ENCODE data around the gene PRRX1.

The PRRX1 gene

DNA sequence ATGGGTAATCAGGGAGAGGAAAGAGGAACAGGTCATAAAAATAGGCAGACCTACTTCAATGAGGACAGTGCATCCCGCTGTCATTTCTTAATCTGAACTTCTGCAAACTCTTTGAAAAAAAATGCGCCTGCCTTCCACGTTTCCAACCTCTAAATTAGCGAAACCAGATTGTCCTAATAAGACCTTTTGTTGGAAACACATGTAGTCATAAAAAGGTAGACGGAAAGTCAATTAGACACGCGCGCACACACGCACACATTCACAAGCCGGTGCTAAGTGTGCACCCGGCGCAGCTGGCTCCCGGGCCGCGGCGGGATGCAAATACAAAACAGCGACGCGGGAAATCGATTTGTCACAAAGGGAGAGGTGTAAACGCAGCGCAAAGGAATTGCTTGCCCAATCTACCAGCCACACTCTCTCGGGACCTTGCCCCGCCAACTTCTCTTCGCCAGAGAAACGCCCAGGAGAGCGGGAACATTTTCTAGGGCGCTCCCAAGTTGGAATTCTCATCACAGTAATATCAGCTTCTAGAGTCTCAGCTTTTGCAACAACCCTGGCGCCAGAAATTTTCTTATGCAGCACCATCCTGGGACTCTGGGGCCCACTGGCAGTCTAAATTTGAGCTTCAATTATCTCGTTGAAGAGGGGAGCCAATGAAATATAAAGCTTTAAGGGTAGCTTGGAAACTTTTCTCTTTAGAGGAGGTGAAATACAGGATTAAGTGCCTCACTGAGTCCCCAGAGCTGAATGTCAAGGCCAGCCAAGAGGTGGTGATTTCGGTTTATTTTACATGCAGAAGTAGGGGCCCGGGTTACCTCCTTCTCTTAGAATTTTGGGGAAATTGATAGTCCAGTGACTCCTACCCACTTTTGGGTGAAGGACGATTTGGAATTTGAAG lies 4.5 kb downstream of the PRRX1 start:
- H3K4me2 ChIP-seq (ENCODE audit: low read length): no peak overlapping the region
- H3K79me2 ChIP-seq (ENCODE audit: control insufficient read depth, insufficient read depth, low read length): no peaks in the 10 kb centered on the region
- no peak overlapping the region for H2AK5ac ChIP-seq (ENCODE audit: low read length)
- H4K5ac ChIP-seq (ENCODE audit: low read length): no peak overlapping the region
- WGBS (ENCODE audit: extremely low coverage, insufficient coverage, low lambda C conversion rate): no CpG with 5 or more reads among the region's 33 CpGs
- H3K18ac ChIP-seq (ENCODE audit: low read length): no peak overlapping the region
- DNase-seq: peak; percentile 37
- no peak overlapping the region for H3K9ac ChIP-seq (ENCODE audit: low read length)
- H3K4ac ChIP-seq (ENCODE audit: low read depth, low read length): no peak overlapping the region
- no peak overlapping the region for H3K27ac ChIP-seq (ENCODE audit: low read depth, low read length)
- H2BK5ac ChIP-seq (ENCODE audit: low read length): no peak overlapping the region
- H3K36me3 ChIP-seq (ENCODE audit: control insufficient read depth, insufficient read depth, low read length): no peaks in the 10 kb centered on the region
- peaks cover 2% of the 10 kb centered on the region for H3K4me1 ChIP-seq (ENCODE audit: control insufficient read depth, low read depth, low read length)
- H3K4me3 ChIP-seq (ENCODE audit: low read length): no peak overlapping the region
- no peak overlapping the region for H3K23ac ChIP-seq (ENCODE audit: low read length)
- no peaks in the 10 kb centered on the region for H3K79me1 ChIP-seq (ENCODE audit: low read length)
- H2BK15ac ChIP-seq (replicated peaks; ENCODE audit: low read depth): no peak overlapping the region
- no peak overlapping the region for H2BK120ac ChIP-seq (ENCODE audit: low read depth, low read length)
- H3K27me3 ChIP-seq (ENCODE audit: insufficient read depth, low read length, poor library complexity): peaks cover 68% of the 10 kb centered on the region
- H4K8ac ChIP-seq (ENCODE audit: low read depth, low read length): no peak overlapping the region
- no peak overlapping the region for H3K56ac ChIP-seq (ENCODE audit: low read length)

DNA sequence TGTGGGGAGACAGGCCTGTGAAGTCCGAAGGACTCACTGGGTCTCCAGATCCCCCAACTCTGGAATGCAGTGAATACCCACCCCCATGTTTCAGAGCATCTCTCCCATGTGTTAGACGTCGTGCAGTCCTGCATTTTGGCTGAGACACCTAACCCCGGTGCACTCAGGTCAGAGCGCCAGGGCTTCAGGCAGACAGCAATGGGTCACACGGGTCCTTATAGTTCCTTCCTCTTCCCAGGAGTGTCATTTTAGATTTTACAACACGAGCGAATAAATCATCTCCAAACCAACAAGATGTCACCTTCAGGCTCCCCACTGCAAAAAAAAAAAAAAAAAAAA lies 5.1 kb downstream of the PRRX1 start:
- no peak overlapping the region for H3K4ac ChIP-seq (ENCODE audit: low read depth, low read length)
- WGBS (ENCODE audit: extremely low coverage, insufficient coverage, low lambda C conversion rate): no CpG with 5 or more reads among the region's 8 CpGs
- no peak overlapping the region for H2AK5ac ChIP-seq (ENCODE audit: low read length)
- no peaks in the 10 kb centered on the region for H3K36me3 ChIP-seq (ENCODE audit: control insufficient read depth, insufficient read depth, low read length)
- no peaks in the 10 kb centered on the region for H3K79me1 ChIP-seq (ENCODE audit: low read length)
- H3K4me1 ChIP-seq (ENCODE audit: control insufficient read depth, low read depth, low read length): peaks cover 2% of the 10 kb centered on the region
- no peak overlapping the region for H3K18ac ChIP-seq (ENCODE audit: low read length)
- H4K8ac ChIP-seq (ENCODE audit: low read depth, low read length): no peak overlapping the region
- no peak overlapping the region for H3K56ac ChIP-seq (ENCODE audit: low read length)
- DNase-seq: peak; percentile 8
- H3K27me3 ChIP-seq (ENCODE audit: insufficient read depth, low read length, poor library complexity): peaks cover 64% of the 10 kb centered on the region
- no peaks in the 10 kb centered on the region for H3K79me2 ChIP-seq (ENCODE audit: control insufficient read depth, insufficient read depth, low read length)
- H4K5ac ChIP-seq (ENCODE audit: low read length): no peak overlapping the region
- no peak overlapping the region for H3K23ac ChIP-seq (ENCODE audit: low read length)
- no peak overlapping the region for H2BK5ac ChIP-seq (ENCODE audit: low read length)
- H3K9ac ChIP-seq (ENCODE audit: low read length): no peak overlapping the region
- H2BK15ac ChIP-seq (replicated peaks; ENCODE audit: low read depth): no peak overlapping the region
- H3K4me3 ChIP-seq (ENCODE audit: low read length): no peak overlapping the region
- no peak overlapping the region for H3K4me2 ChIP-seq (ENCODE audit: low read length)
- H2BK120ac ChIP-seq (ENCODE audit: low read depth, low read length): no peak overlapping the region
- no peak overlapping the region for H3K27ac ChIP-seq (ENCODE audit: low read depth, low read length)

DNA sequence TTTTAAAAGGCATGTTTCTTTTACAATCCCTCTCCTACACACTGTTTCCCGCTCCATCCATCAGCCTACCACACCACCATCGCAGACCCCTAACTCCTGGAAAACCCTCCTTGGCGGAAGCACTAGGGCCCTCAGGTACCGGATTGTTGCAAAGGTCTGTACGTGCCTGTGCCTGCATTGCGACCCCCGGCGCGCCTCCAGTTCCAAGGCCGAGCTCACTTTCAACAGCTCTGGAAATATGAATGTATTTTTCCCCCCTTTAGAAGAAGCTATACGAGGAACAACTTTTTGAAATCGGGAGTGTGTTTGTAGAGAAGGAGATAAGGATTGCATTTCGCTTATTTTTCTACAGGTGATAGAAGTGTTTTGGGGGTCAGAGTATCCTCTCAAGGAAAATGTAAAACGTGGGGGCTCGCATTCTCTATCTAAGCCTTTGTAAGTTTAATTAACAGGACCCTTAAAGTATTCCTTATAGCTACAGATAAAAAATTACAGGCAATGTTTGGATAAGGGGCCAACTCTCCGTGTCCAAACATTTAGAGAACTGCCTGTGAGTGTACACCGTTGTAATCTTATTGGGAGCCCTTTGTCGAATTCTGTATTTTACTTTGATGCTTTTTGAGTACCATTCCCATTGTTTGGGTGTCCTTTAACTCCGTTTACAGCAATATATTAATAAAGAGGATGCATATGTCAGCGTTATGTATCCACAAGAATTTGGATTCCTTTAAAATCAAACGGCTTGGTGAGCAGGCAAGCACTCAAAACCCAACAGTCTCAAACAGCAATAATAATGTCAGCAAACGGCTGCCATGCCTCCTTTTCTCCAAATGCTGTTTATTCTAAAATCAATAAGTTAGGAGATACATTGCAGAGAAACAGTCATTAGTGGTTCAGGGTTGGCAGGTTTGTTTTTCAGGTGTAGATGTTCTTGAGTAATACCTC lies 5.9 kb downstream of the PRRX1 start:
- H2BK15ac ChIP-seq (replicated peaks; ENCODE audit: low read depth): no peak overlapping the region
- no peak overlapping the region for H2BK120ac ChIP-seq (ENCODE audit: low read depth, low read length)
- no peaks in the 10 kb centered on the region for H3K79me2 ChIP-seq (ENCODE audit: control insufficient read depth, insufficient read depth, low read length)
- no peak overlapping the region for H2BK5ac ChIP-seq (ENCODE audit: low read length)
- H3K18ac ChIP-seq (ENCODE audit: low read length): no peak overlapping the region
- H3K9ac ChIP-seq (ENCODE audit: low read length): no peak overlapping the region
- no peaks in the 10 kb centered on the region for H3K79me1 ChIP-seq (ENCODE audit: low read length)
- H3K4me2 ChIP-seq (ENCODE audit: low read length): no peak overlapping the region
- H3K27me3 ChIP-seq (ENCODE audit: insufficient read depth, low read length, poor library complexity): peaks cover 59% of the 10 kb centered on the region
- H4K8ac ChIP-seq (ENCODE audit: low read depth, low read length): no peak overlapping the region
- H3K4me1 ChIP-seq (ENCODE audit: control insufficient read depth, low read depth, low read length): peaks cover 2% of the 10 kb centered on the region
- no peak overlapping the region for H3K56ac ChIP-seq (ENCODE audit: low read length)
- H3K23ac ChIP-seq (ENCODE audit: low read length): no peak overlapping the region
- no CpG with 5 or more reads among the region's 22 CpGs for WGBS (ENCODE audit: extremely low coverage, insufficient coverage, low lambda C conversion rate)
- H4K5ac ChIP-seq (ENCODE audit: low read length): no peak overlapping the region
- H3K4ac ChIP-seq (ENCODE audit: low read depth, low read length): no peak overlapping the region
- H3K4me3 ChIP-seq (ENCODE audit: low read length): no peak overlapping the region
- peak; percentile 7 for DNase-seq
- H3K36me3 ChIP-seq (ENCODE audit: control insufficient read depth, insufficient read depth, low read length): no peaks in the 10 kb centered on the region
- no peak overlapping the region for H2AK5ac ChIP-seq (ENCODE audit: low read length)
- no peak overlapping the region for H3K27ac ChIP-seq (ENCODE audit: low read depth, low read length)

DNA sequence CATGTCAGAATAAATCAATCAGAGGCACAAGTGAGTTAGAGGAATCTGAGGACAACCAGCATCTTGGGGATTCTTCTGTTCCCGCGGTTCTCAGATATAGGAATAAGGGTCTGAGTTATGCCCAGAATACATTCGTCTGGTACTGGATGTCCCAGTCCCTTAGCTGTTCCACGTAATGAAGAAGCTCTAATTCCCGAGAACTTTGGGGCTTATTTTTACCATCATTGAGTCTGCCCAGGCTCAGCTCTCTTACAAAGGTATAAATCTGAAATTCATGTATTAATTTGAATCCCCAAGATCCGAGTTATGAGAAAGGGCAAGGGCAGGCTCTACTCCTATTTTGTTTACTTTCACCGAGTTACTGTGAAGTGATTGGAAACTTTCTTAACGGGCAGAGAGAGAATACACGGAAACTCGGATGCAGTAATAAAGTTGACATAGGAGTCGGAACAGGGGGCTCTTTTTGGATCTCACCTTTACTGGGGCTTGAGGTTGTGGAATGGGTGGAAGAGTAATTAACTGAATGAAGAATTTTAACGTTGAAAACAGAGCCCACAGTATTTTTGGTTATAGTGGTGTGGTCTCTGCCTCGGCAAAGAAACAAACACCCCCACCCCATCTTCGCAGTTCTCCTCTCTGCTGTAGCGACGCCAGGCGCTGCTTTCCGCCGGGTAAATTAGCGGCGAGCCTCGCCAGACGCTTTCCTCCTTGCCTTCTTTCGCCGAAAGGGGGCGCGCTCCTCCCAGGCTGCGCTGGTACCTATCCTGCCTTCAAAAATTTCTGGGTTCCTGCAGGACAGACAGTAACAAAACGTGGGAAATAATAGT lies 7.1 kb downstream of the PRRX1 start:
- Histone ChIP-seq H3K27ac (ENCODE audit: low read depth, low read length) (no peak overlapping the region), H4K5ac (ENCODE audit: low read length) (no peak overlapping the region), H2AK5ac (ENCODE audit: low read length) (no peak overlapping the region), H3K4me3 (ENCODE audit: low read length) (no peak overlapping the region), H3K79me1 (ENCODE audit: low read length) (no peaks in the 10 kb centered on the region), H2BK15ac (replicated peaks; ENCODE audit: low read depth) (no peak overlapping the region), H2BK5ac (ENCODE audit: low read length) (no peak overlapping the region), H3K79me2 (ENCODE audit: control insufficient read depth, insufficient read depth, low read length) (no peaks in the 10 kb centered on the region), H3K56ac (ENCODE audit: low read length) (no peak overlapping the region), H3K4me1 (ENCODE audit: control insufficient read depth, low read depth, low read length) (no peaks in the 10 kb centered on the region), H3K4ac (ENCODE audit: low read depth, low read length) (no peak overlapping the region), H3K36me3 (ENCODE audit: control insufficient read depth, insufficient read depth, low read length) (no peaks in the 10 kb centered on the region), H3K18ac (ENCODE audit: low read length) (no peak overlapping the region), H3K27me3 (ENCODE audit: insufficient read depth, low read length, poor library complexity) (peaks cover 47% of the 10 kb centered on the region), H4K8ac (ENCODE audit: low read depth, low read length) (no peak overlapping the region), H3K4me2 (ENCODE audit: low read length) (no peak overlapping the region), H2BK120ac (ENCODE audit: low read depth, low read length) (no peak overlapping the region), H3K9ac (ENCODE audit: low read length) (no peak overlapping the region), H3K23ac (ENCODE audit: low read length) (no peak overlapping the region)
- no CpG with 5 or more reads among the region's 29 CpGs for WGBS (ENCODE audit: extremely low coverage, insufficient coverage, low lambda C conversion rate)
- peak; percentile 68 for DNase-seq

DNA sequence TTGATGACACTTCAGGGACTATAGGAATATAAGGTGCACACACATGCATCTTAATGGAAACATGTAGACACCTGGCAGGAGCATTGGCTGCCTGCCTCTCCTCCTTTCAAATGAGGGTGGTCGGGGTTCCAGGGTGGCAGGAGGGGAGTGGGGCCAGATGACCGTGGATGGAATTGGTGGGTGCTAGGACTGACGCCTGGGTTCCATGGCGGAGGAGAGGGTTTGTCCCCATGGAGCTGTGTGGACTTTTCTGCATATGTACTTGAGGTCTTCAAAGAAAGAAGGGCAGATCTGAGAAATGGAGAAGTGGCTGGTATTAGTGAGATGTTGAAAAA lies 7.7 kb downstream of the PRRX1 start:
- H3K27me3 ChIP-seq (ENCODE audit: insufficient read depth, low read length, poor library complexity): peaks cover 43% of the 10 kb centered on the region
- no peak for DNase-seq
- no peak overlapping the region for H3K27ac ChIP-seq (ENCODE audit: low read depth, low read length)

More for the DNA sequence above, 7.7 kb downstream of the PRRX1 start:
- Histone ChIP-seq H3K9ac (ENCODE audit: low read length) (no peak overlapping the region), H3K4me1 (ENCODE audit: control insufficient read depth, low read depth, low read length) (no peaks in the 10 kb centered on the region), H3K79me2 (ENCODE audit: control insufficient read depth, insufficient read depth, low read length) (no peaks in the 10 kb centered on the region), H2BK15ac (replicated peaks; ENCODE audit: low read depth) (no peak overlapping the region), H3K36me3 (ENCODE audit: control insufficient read depth, insufficient read depth, low read length) (no peaks in the 10 kb centered on the region), H2BK120ac (ENCODE audit: low read depth, low read length) (no peak overlapping the region), H3K23ac (ENCODE audit: low read length) (no peak overlapping the region), H3K18ac (ENCODE audit: low read length) (no peak overlapping the region), H3K56ac (ENCODE audit: low read length) (no peak overlapping the region), H3K4me2 (ENCODE audit: low read length) (no peak overlapping the region), H2AK5ac (ENCODE audit: low read length) (no peak overlapping the region), H3K79me1 (ENCODE audit: low read length) (no peaks in the 10 kb centered on the region), H4K8ac (ENCODE audit: low read depth, low read length) (no peak overlapping the region), H2BK5ac (ENCODE audit: low read length) (no peak overlapping the region), H3K4me3 (ENCODE audit: low read length) (no peak overlapping the region), H3K4ac (ENCODE audit: low read depth, low read length) (no peak overlapping the region), H4K5ac (ENCODE audit: low read length) (no peak overlapping the region)
- no CpG with 5 or more reads among the region's 4 CpGs for WGBS (ENCODE audit: extremely low coverage, insufficient coverage, low lambda C conversion rate)
